Central memory CD8-positive, alpha-beta T cell (primary cell): ENCODE data around the gene POLR3F.
"Not testable (repeated sequence)": the region's sequence is repeated elsewhere in the genome, so short reads cannot be mapped to it uniquely, and the experiment has no call there.

Source experiments
- ATAC-seq: fragments of 150-1000 bp; cut with Tn5 transposase; replicated peaks from 2 replicates; pipeline ENCODE4 v1.10.0; 2022; ENCODE audit warnings: mild to moderate bottlenecking, moderate FRiP score, moderate number of reproducible peaks; ENCODE audit not compliant: poor library complexity, severe bottlenecking; ENCODE audit errors: extremely low read depth
- DNase-seq, 2 donors: peaks; one replicate each; pipeline ENCODE4 v3.0.0; 2021; ENCODE audit warnings: low spot score in 2 of 2
- H3K27ac Mint-ChIP-seq: one replicate; pipeline ENCODE4 v1.8.0; 2022; ENCODE audit warnings: low read depth, mild to moderate bottlenecking, moderate library complexity, mixed read lengths
- H3K27me3 Mint-ChIP-seq: one replicate; pipeline ENCODE4 v1.8.0; 2022; ENCODE audit warnings: mixed read lengths
- H3K36me3 Mint-ChIP-seq: one replicate; pipeline ENCODE4 v1.8.0; 2022; ENCODE audit warnings: mild to moderate bottlenecking, moderate library complexity, mixed read lengths; ENCODE audit not compliant: insufficient read depth
- H3K4me1 Mint-ChIP-seq: one replicate; pipeline ENCODE4 v1.8.0; 2022; ENCODE audit warnings: mixed read lengths
- H3K4me3 Mint-ChIP-seq: one replicate; pipeline ENCODE4 v1.8.0; 2022; ENCODE audit warnings: mild to moderate bottlenecking, moderate library complexity, mixed read lengths
- H3K9me3 Mint-ChIP-seq: one replicate; pipeline ENCODE4 v1.8.0; 2022; ENCODE audit warnings: mixed read lengths

POLR3F gene

GRCh38 chr20:18513208-18513607 is 46.0 kb downstream of the POLR3F start:
- H3K4me1 Mint-ChIP-seq, result peaks cover 36% of the 10 kb centered on the region
- peaks cover 47% of the 10 kb centered on the region for H3K36me3 Mint-ChIP-seq
- no peak overlapping the region for H3K4me3 Mint-ChIP-seq
- ATAC-seq (no peak), DNase-seq (no peak)
- no peak overlapping the region for H3K27ac Mint-ChIP-seq
- no peaks in the 10 kb centered on the region for H3K9me3 Mint-ChIP-seq
- no peaks in the 10 kb centered on the region for H3K27me3 Mint-ChIP-seq

GRCh38 chr20:18514127-18514526 is 46.9 kb downstream of the POLR3F start:
- Mint-ChIP-seq H3K27ac (no peak overlapping the region), H3K4me3 (no peak overlapping the region), H3K4me1 (peaks cover 27% of the 10 kb centered on the region), H3K27me3 (no peaks in the 10 kb centered on the region), H3K9me3 (no peaks in the 10 kb centered on the region), H3K36me3 (peaks cover 44% of the 10 kb centered on the region)
- no peak for ATAC-seq
- DNase-seq, result no peak

GRCh38 chr20:18515973-18516372 is 48.8 kb downstream of the POLR3F start:
- no peak for ATAC-seq
- Mint-ChIP-seq H3K9me3 (no peaks in the 10 kb centered on the region), H3K27ac (no peak overlapping the region), H3K27me3 (no peaks in the 10 kb centered on the region), H3K36me3 (peaks cover 34% of the 10 kb centered on the region), H3K4me1 (peaks cover 13% of the 10 kb centered on the region), H3K4me3 (no peak overlapping the region)
- DNase-seq, result no peak

- H3K4me3 Mint-ChIP-seq, H3K27ac Mint-ChIP-seq: not testable (repeated sequence)
Measured at GRCh38 chr20:18522066-18522465, 54.9 kb downstream of the POLR3F start.

GRCh38 chr20:18523066-18523465 is 55.9 kb downstream of the POLR3F start:
- H3K4me1 Mint-ChIP-seq, result no peaks in the 10 kb centered on the region
- ATAC-seq (no peak), DNase-seq (no peak)
- H3K27me3 Mint-ChIP-seq, result no peaks in the 10 kb centered on the region
- no peak overlapping the region for H3K4me3 Mint-ChIP-seq
- peaks cover 34% of the 10 kb centered on the region for H3K36me3 Mint-ChIP-seq
- H3K9me3 Mint-ChIP-seq, result no peaks in the 10 kb centered on the region
- H3K27ac Mint-ChIP-seq, result no peak overlapping the region

More at GRCh38 chr20:18522066-18522465, 54.9 kb downstream of the POLR3F start:
- peaks cover 26% of the 10 kb centered on the region for H3K36me3 Mint-ChIP-seq
- H3K4me1 Mint-ChIP-seq, ATAC-seq, H3K27me3 Mint-ChIP-seq, H3K9me3 Mint-ChIP-seq, DNase-seq: not testable (repeated sequence)

GRCh38 chr20:18524646-18525045 is 57.5 kb downstream of the POLR3F start:
- H3K4me3 Mint-ChIP-seq, result no peak overlapping the region
- no peak overlapping the region for H3K27ac Mint-ChIP-seq
- no peak for DNase-seq
- no peaks in the 10 kb centered on the region for H3K27me3 Mint-ChIP-seq
- peaks cover 47% of the 10 kb centered on the region for H3K36me3 Mint-ChIP-seq
- ATAC-seq, result no peak
- peaks cover 9% of the 10 kb centered on the region for H3K4me1 Mint-ChIP-seq
- no peaks in the 10 kb centered on the region for H3K9me3 Mint-ChIP-seq

GRCh38 chr20:18526761-18527160 is 59.6 kb downstream of the POLR3F start:
- not testable (repeated sequence) for H3K4me3 Mint-ChIP-seq, DNase-seq
- peaks cover 64% of the 10 kb centered on the region for H3K36me3 Mint-ChIP-seq

GRCh38 chr20:18527339-18527738 is 60.1 kb downstream of the POLR3F start:
- no peak for ATAC-seq
- Mint-ChIP-seq H3K36me3 (peaks cover 70% of the 10 kb centered on the region), H3K4me1 (peaks cover 9% of the 10 kb centered on the region), H3K4me3 (no peak overlapping the region), H3K27ac (no peak overlapping the region), H3K27me3 (no peaks in the 10 kb centered on the region), H3K9me3 (no peaks in the 10 kb centered on the region)
- DNase-seq, result no peak

More at GRCh38 chr20:18526761-18527160, 59.6 kb downstream of the POLR3F start:
- H3K4me1 Mint-ChIP-seq, H3K9me3 Mint-ChIP-seq, ATAC-seq, H3K27ac Mint-ChIP-seq, H3K27me3 Mint-ChIP-seq: not testable (repeated sequence)

- Mint-ChIP-seq H3K9me3 (no peaks in the 10 kb centered on the region), H3K36me3 (peaks cover 74% of the 10 kb centered on the region), H3K27me3 (no peaks in the 10 kb centered on the region), H3K4me3 (no peak overlapping the region), H3K27ac (no peak overlapping the region), H3K4me1 (peaks cover 9% of the 10 kb centered on the region)
- DNase-seq (no peak), ATAC-seq (no peak)
Measured at GRCh38 chr20:18527836-18528235, 60.6 kb downstream of the POLR3F start.

GRCh38 chr20:18529041-18529440 is 61.9 kb downstream of the POLR3F start:
- DNase-seq (no peak), ATAC-seq (no peak)
- no peak overlapping the region for H3K4me3 Mint-ChIP-seq
- H3K27me3 Mint-ChIP-seq, result no peaks in the 10 kb centered on the region
- peaks cover 9% of the 10 kb centered on the region for H3K4me1 Mint-ChIP-seq
- no peak overlapping the region for H3K27ac Mint-ChIP-seq
- H3K36me3 Mint-ChIP-seq, result peaks cover 80% of the 10 kb centered on the region
- H3K9me3 Mint-ChIP-seq, result no peaks in the 10 kb centered on the region

GRCh38 chr20:18532626-18533025 is 65.4 kb downstream of the POLR3F start:
- Mint-ChIP-seq H3K9me3 (no peaks in the 10 kb centered on the region), H3K4me1 (peaks cover 9% of the 10 kb centered on the region), H3K36me3 (peaks cover 69% of the 10 kb centered on the region), H3K27me3 (no peaks in the 10 kb centered on the region), H3K4me3 (no peak overlapping the region), H3K27ac (no peak overlapping the region)
- ATAC-seq, result no peak
- DNase-seq, result no peak

GRCh38 chr20:18533491-18533890 is 66.3 kb downstream of the POLR3F start:
- Mint-ChIP-seq H3K4me3 (no peak overlapping the region), H3K9me3 (no peaks in the 10 kb centered on the region), H3K27me3 (no peaks in the 10 kb centered on the region), H3K4me1 (peaks cover 6% of the 10 kb centered on the region), H3K27ac (no peak overlapping the region), H3K36me3 (peaks cover 66% of the 10 kb centered on the region)
- no peak for ATAC-seq
- no peak for DNase-seq

GRCh38 chr20:18533978-18534644 is 66.9 kb downstream of the POLR3F start:
- Mint-ChIP-seq H3K27ac (no peak overlapping the region), H3K27me3 (no peaks in the 10 kb centered on the region), H3K36me3 (peaks cover 63% of the 10 kb centered on the region), H3K4me1 (no peaks in the 10 kb centered on the region), H3K9me3 (no peaks in the 10 kb centered on the region), H3K4me3 (no peak overlapping the region)
- ATAC-seq (no peak), DNase-seq (no peak)
